H9 (cell line): ENCODE measurements around the gene MRPL54. TPM values are rescaled to one million over a fixed set of nuclear protein-coding genes. Genes with fewer than 3 reads are reported as not detected.

Source experiments
- DNase-seq: peaks from one replicate; pipeline ENCODE4 v3.0.0-alpha.2; 2017
- H2AFZ ChIP-seq: one replicate; pipeline ENCODE4 v1.6.1; 2013; ENCODE audit warnings: mild to moderate bottlenecking, low read length, control low read depth, moderate library complexity
- H2AK5ac ChIP-seq: 2 replicates; pipeline ENCODE4 v1.6.1; 2013; ENCODE audit warnings: low read length, control low read depth, mixed read lengths; ENCODE audit not compliant: insufficient read length
- H2BK120ac ChIP-seq: one replicate; pipeline ENCODE4 v1.6.1; 2013; ENCODE audit warnings: low read depth, mild to moderate bottlenecking, low read length, control low read depth, inconsistent platforms; ENCODE audit not compliant: poor library complexity, severe bottlenecking
- H2BK12ac ChIP-seq: 2 replicates; pipeline ENCODE4 v1.6.1; 2013; ENCODE audit warnings: low read length, control low read depth, mixed read lengths, low read depth; ENCODE audit not compliant: insufficient read length
- H2BK15ac ChIP-seq: 2 replicates; pipeline ENCODE4 v1.6.1; 2013; ENCODE audit warnings: low read depth, low read length, control low read depth
- H2BK20ac ChIP-seq: one replicate; pipeline ENCODE4 v1.6.1; 2013; ENCODE audit warnings: low read depth, mild to moderate bottlenecking, low read length, control low read depth, inconsistent platforms; ENCODE audit not compliant: poor library complexity, severe bottlenecking
- H2BK5ac ChIP-seq: 2 replicates; pipeline ENCODE4 v1.6.1; 2013; ENCODE audit warnings: low read length, control low read depth, mixed read lengths; ENCODE audit not compliant: insufficient read length
- H3K14ac ChIP-seq: 2 replicates; pipeline ENCODE4 v1.6.1; 2013; ENCODE audit warnings: low read length, control low read depth; ENCODE audit not compliant: insufficient read depth
- H3K18ac ChIP-seq: 2 replicates; pipeline ENCODE4 v1.6.1; 2013; ENCODE audit warnings: low read depth, mild to moderate bottlenecking, mixed read lengths, low read length, control low read depth; ENCODE audit not compliant: insufficient read length
- H3K23ac ChIP-seq: 2 replicates; pipeline ENCODE4 v1.6.1; 2013; ENCODE audit warnings: low read length, control low read depth, mixed read lengths, low read depth; ENCODE audit not compliant: insufficient read length
- H3K23me2 ChIP-seq: 2 replicates; pipeline ENCODE4 v1.6.1; 2013; ENCODE audit warnings: low read depth, mild to moderate bottlenecking, mixed read lengths, low read length, control low read depth; ENCODE audit not compliant: insufficient read length, poor library complexity, severe bottlenecking
- H3K27ac ChIP-seq: 2 replicates; pipeline ENCODE4 v1.5.1; 2013; ENCODE audit warnings: low read length, control low read depth, mixed read lengths, low read depth; ENCODE audit not compliant: insufficient read length
- H3K27me3 ChIP-seq: 2 replicates; pipeline ENCODE4 v1.6.1; 2013; ENCODE audit warnings: low read length, control low read depth, inconsistent platforms; ENCODE audit not compliant: insufficient read depth
- H3K4ac ChIP-seq: 2 replicates; pipeline ENCODE4 v1.6.1; 2013; ENCODE audit warnings: low read depth, mild to moderate bottlenecking, control low read depth, inconsistent platforms, low read length, moderate library complexity
- H3K4me1 ChIP-seq: 2 replicates; pipeline ENCODE4 v1.6.1; 2013; ENCODE audit warnings: low read length, control low read depth, inconsistent platforms; ENCODE audit not compliant: insufficient read depth
- H3K4me2 ChIP-seq: 2 replicates; pipeline ENCODE4 v1.6.1; 2013; ENCODE audit warnings: low read length, control low read depth, mixed read lengths; ENCODE audit not compliant: insufficient read length, insufficient read depth
- H3K56ac ChIP-seq: 2 replicates; pipeline ENCODE4 v1.6.1; 2013; ENCODE audit warnings: low read depth, mild to moderate bottlenecking, mixed read lengths, low read length, control low read depth; ENCODE audit not compliant: insufficient read length
- H3K79me1 ChIP-seq: 2 replicates; pipeline ENCODE4 v1.6.1; 2013; ENCODE audit warnings: low read depth, mild to moderate bottlenecking, moderate library complexity, low read length, control low read depth, inconsistent platforms; ENCODE audit not compliant: insufficient read depth, poor library complexity, severe bottlenecking
- H3K79me2 ChIP-seq: 2 replicates; pipeline ENCODE4 v1.6.1; 2013; ENCODE audit warnings: low read length, control low read depth, inconsistent platforms; ENCODE audit not compliant: insufficient read depth
- H3K9ac ChIP-seq: 2 replicates; pipeline ENCODE4 v1.6.1; 2013; ENCODE audit warnings: low read length, control low read depth, mixed read lengths; ENCODE audit not compliant: insufficient read length; ENCODE audit errors: extremely low read depth
- H3K9me3 ChIP-seq: one replicate; pipeline ENCODE4 v1.6.1; 2013; ENCODE audit warnings: low read depth, low read length, inconsistent platforms; ENCODE audit not compliant: control insufficient read depth
- H3T11ph ChIP-seq: one replicate; pipeline ENCODE4 v1.6.1; 2013; ENCODE audit warnings: mild to moderate bottlenecking, low read length, control low read depth, inconsistent platforms
- H4K20me1 ChIP-seq: one replicate; pipeline ENCODE4 v1.6.1; 2013; ENCODE audit not compliant: control insufficient read depth, insufficient read length, insufficient read depth
- H4K5ac ChIP-seq: 2 replicates; pipeline ENCODE4 v1.6.1; 2013; ENCODE audit warnings: low read depth, mild to moderate bottlenecking, mixed read lengths, low read length, control low read depth; ENCODE audit not compliant: insufficient read length
- H4K8ac ChIP-seq: replicated peaks from 2 replicates; pipeline ENCODE4 v1.6.1; 2013; ENCODE audit warnings: low read length, control low read depth, mixed read lengths, low read depth; ENCODE audit not compliant: insufficient read length
- H4K91ac ChIP-seq: 2 replicates; pipeline ENCODE4 v1.6.1; 2013; ENCODE audit warnings: low read depth, mild to moderate bottlenecking, moderate library complexity, mixed read lengths, low read length, control low read depth; ENCODE audit not compliant: insufficient read length
- H3K27ac Mint-ChIP-seq, 3 experiments: 2 replicates in 2 of 3; 3 replicates in 1 of 3; pipeline ENCODE4 v1.8.0; 2020 to 2021; ENCODE audit warnings: mixed read lengths in 3 of 3, mild to moderate bottlenecking in 1 of 3, moderate library complexity in 1 of 3
- H3K27me3 Mint-ChIP-seq: 2 replicates; pipeline ENCODE4 v1.8.0; 2021; ENCODE audit warnings: low read depth, mild to moderate bottlenecking, moderate library complexity, mixed read lengths
- H3K36me3 Mint-ChIP-seq, 3 experiments: 2 replicates in 2 of 3; 3 replicates in 1 of 3; pipeline ENCODE4 v1.8.0; 2020 to 2021; ENCODE audit warnings: low read depth in 3 of 3, mixed read lengths in 3 of 3; ENCODE audit not compliant: insufficient read depth in 1 of 3
- H3K4me1 Mint-ChIP-seq, 2 experiments: 2 replicates each; pipeline ENCODE4 v1.8.0; 2020; ENCODE audit warnings: mixed read lengths in 2 of 2
- H3K4me3 Mint-ChIP-seq, 2 experiments: 2 replicates in 1 of 2; 3 replicates in 1 of 2; pipeline ENCODE4 v1.8.0; 2020 to 2021; ENCODE audit warnings: mild to moderate bottlenecking in 2 of 2, mixed read lengths in 2 of 2, moderate library complexity in 1 of 2
- H3K9me3 Mint-ChIP-seq, 2 experiments: 2 replicates in 1 of 2; 3 replicates in 1 of 2; pipeline ENCODE4 v1.8.0; 2020; ENCODE audit warnings: mild to moderate bottlenecking in 2 of 2, mixed read lengths in 2 of 2, moderate library complexity in 1 of 2
- WGBS: extraction: QIAGEN DNeasy Blood & Tissue Kit; methylation state at CpG from one replicate; pipeline ENCODE4 v1.1.7; 2013; ENCODE audit warnings: missing lambda C conversion rate, low lambda C conversion rate, mixed read lengths; ENCODE audit not compliant: insufficient read length; ENCODE audit errors: extremely low coverage; 5-methylcytosine and 5-hydroxymethylcytosine counted together
- total RNA-seq: library from RNA; stranded (reverse); gene quantifications from 2 replicates; pipeline ENCODE4 v1.2.1, GENCODE V29; 2021
- TF ChIP-seq, protein P1 (sequence below): fragments of 200-600 bp; sonication (generic); conservative IDR thresholded peaks from 3 replicates; pipeline ENCODE4 v1.8.0; 2021; ENCODE audit warnings: antibody characterized with exemption, mild to moderate bottlenecking

Gene MRPL54
- total RNA-seq, 1 experiment from 2014 or later, result 60.0 TPM

DNA sequence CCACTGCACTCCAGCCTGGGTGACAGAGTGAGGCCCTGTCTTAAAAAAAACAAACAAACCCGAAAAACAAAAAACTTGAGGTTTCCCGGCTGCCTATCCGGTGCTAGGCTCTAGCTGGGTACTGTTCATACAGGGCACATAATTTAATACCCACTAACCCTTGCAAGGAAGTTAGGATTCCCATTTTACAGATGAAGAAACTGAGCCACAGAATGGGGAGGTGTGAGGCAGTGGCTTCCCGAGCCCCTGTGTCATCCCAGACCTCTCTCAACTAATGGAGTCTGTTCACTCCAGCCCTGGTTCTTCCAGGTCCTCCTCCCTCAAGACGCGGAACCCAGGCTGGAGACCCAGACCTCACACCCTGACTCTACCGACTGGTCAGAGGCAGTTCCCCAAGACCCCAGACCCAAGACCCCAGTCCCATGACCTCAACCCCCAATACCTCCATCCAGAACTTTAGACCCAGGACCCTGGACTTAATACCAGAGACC lies 1.6 kb upstream of the MRPL54 start:
- peak overlapping the region; percentile 81 for H3K4me2 ChIP-seq
- H3K9me3 ChIP-seq, result no peaks in the 10 kb centered on the region
- WGBS, result no CpG with 5 or more reads among the region's 7 CpGs
- no peak overlapping the region for H2BK15ac ChIP-seq
- no peak overlapping the region for H2BK12ac ChIP-seq
- H4K5ac ChIP-seq, result no peak overlapping the region
- H2BK120ac ChIP-seq, result no peak overlapping the region
- no peak overlapping the region for H3K27ac ChIP-seq
- Mint-ChIP-seq H3K27me3 (no peaks in the 10 kb centered on the region), H3K36me3 (peaks cover 3 to 14% (median 12%) of the 10 kb centered on the region in 3 experiments; a peak in 4 of 7 replicates), H3K4me3 (peak overlapping the region; percentile 92 to 96), H3K9me3 (no peaks in the 10 kb centered on the region; a peak in 1 of 5 replicates), H3K4me1 (peaks cover 4 to 14% of the 10 kb centered on the region in 2 experiments; a peak in 3 of 4 replicates), H3K27ac (peak overlapping the region; percentile 53 to 85 (median 55); a peak in 5 of 7 replicates)
- H4K8ac ChIP-seq, result no peak overlapping the region
- H2BK20ac ChIP-seq, result no peak overlapping the region
- DNase-seq, result no peak
- H3K79me2 ChIP-seq, result no peaks in the 10 kb centered on the region
- peak overlapping the region; percentile 79 for H3K9ac ChIP-seq
- no peak overlapping the region for H4K91ac ChIP-seq
- H3K14ac ChIP-seq, result peak overlapping the region; percentile 87; the same call in 1 of the 2 replicates
- H3K4me1 ChIP-seq, result no peaks in the 10 kb centered on the region
- no peak overlapping the region for H3K23ac ChIP-seq
- TF ChIP-seq, protein P1, sequence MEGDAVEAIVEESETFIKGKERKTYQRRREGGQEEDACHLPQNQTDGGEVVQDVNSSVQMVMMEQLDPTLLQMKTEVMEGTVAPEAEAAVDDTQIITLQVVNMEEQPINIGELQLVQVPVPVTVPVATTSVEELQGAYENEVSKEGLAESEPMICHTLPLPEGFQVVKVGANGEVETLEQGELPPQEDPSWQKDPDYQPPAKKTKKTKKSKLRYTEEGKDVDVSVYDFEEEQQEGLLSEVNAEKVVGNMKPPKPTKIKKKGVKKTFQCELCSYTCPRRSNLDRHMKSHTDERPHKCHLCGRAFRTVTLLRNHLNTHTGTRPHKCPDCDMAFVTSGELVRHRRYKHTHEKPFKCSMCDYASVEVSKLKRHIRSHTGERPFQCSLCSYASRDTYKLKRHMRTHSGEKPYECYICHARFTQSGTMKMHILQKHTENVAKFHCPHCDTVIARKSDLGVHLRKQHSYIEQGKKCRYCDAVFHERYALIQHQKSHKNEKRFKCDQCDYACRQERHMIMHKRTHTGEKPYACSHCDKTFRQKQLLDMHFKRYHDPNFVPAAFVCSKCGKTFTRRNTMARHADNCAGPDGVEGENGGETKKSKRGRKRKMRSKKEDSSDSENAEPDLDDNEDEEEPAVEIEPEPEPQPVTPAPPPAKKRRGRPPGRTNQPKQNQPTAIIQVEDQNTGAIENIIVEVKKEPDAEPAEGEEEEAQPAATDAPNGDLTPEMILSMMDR, result no peak
- H3K79me1 ChIP-seq, result peaks cover 5% of the 10 kb centered on the region
- H3K18ac ChIP-seq, result peak overlapping the region; percentile 14
- H2AFZ ChIP-seq, result no peak overlapping the region
- H3K4ac ChIP-seq, result no peak overlapping the region
- H3K27me3 ChIP-seq, result no peaks in the 10 kb centered on the region
- H2AK5ac ChIP-seq, result no peak overlapping the region
- no peaks in the 10 kb centered on the region for H4K20me1 ChIP-seq
- no peak overlapping the region for H3T11ph ChIP-seq
- H3K56ac ChIP-seq, result no peak overlapping the region
- peaks cover 4% of the 10 kb centered on the region for H3K23me2 ChIP-seq
- H2BK5ac ChIP-seq, result no peak overlapping the region
